B cell (primary cell): ENCODE results near the gene HTR2B.

Source experiments
- CTCF ChIP-seq: fragments of 200-600 bp; IDR thresholded peaks from one replicate; pipeline ENCODE4 v1.8.0; 2022; ENCODE audit warnings: antibody characterized with exemption, mild to moderate bottlenecking
- EZH2 ChIP-seq: IDR thresholded peaks from 2 replicates; pipeline ENCODE4 v1.6.1; 2012; ENCODE audit warnings: borderline replicate concordance, low read depth, mild to moderate bottlenecking, moderate library complexity, low read length; ENCODE audit not compliant: insufficient read depth, poor library complexity, severe bottlenecking

GRCh38 chr2:231126123-231126522 lies 1.3 kb upstream of the HTR2B start:
- TF ChIP-seq CTCF, result no peak
- no peak for TF ChIP-seq EZH2
